Activated naive CD8-positive, alpha-beta T cell (primary cell): Measurements from ENCODE around the gene CCDC18.
"Not testable (repeated sequence)": the region's sequence is repeated elsewhere in the genome, so short reads cannot be mapped to it uniquely, and the experiment has no call there.

Experiments used
- H3K27ac Mint-ChIP-seq: one replicate; pipeline ENCODE4 v1.8.0; 2021; ENCODE audit warnings: mixed read lengths
- H3K27me3 Mint-ChIP-seq: one replicate; pipeline ENCODE4 v1.8.0; 2021; ENCODE audit warnings: mixed read lengths
- H3K36me3 Mint-ChIP-seq: one replicate; pipeline ENCODE4 v1.8.0; 2021; ENCODE audit warnings: mixed read lengths
- H3K4me1 Mint-ChIP-seq: one replicate; pipeline ENCODE4 v1.8.0; 2021; ENCODE audit warnings: low read depth, mixed read lengths
- H3K4me3 Mint-ChIP-seq: one replicate; pipeline ENCODE4 v1.8.0; 2021; ENCODE audit warnings: mild to moderate bottlenecking, mixed read lengths
- H3K9me3 Mint-ChIP-seq: one replicate; pipeline ENCODE4 v1.8.0; 2021; ENCODE audit warnings: low read depth, mixed read lengths

CCDC18 gene

DNA sequence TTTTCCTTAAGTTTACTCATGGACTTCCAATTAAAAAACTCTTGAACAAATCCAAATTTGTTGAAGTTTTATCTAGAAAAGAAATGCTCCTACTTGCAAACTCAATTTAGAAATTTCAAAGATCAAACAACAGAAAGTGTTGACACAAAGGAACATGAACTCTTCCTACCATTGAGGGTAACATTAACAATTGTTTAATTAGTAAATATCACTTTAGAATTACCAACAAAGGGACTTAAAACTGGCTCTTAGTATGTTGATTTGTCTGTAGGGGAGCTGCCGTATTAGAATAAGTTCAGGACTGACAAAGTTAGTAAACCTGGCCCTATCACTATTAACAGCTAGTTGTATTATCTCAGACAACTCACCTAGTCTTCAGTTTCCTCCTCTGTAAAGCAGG lies 57.9 kb downstream of the CCDC18 start:
- Mint-ChIP-seq H3K36me3 (peaks cover 42% of the 10 kb centered on the region), H3K27me3 (no peaks in the 10 kb centered on the region), H3K4me3 (no peak overlapping the region), H3K9me3 (peaks cover 13% of the 10 kb centered on the region), H3K4me1 (no peaks in the 10 kb centered on the region), H3K27ac (no peak overlapping the region)

DNA sequence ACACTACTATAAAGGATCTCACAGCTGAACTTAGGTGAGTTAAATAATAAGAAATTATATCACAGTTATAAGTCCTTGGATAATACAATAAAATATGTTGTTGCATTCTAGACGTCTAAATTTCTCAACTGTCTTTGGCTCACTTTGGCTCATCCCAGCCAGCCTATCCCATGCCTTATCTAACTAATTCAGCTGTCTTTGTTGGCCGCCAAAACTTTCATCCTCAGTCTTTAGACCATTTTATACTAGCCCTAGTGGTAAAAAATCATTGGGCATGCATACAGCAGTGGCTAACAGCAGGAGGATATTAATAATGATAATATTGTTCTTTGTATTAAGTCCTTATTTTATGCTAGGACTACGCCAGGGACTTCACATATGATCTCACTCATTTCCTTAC lies 59.3 kb downstream of the CCDC18 start:
- Mint-ChIP-seq H3K27me3 (no peaks in the 10 kb centered on the region), H3K36me3 (peaks cover 50% of the 10 kb centered on the region), H3K4me1 (no peaks in the 10 kb centered on the region), H3K27ac (no peak overlapping the region), H3K4me3 (no peak overlapping the region), H3K9me3 (peaks cover 18% of the 10 kb centered on the region)

DNA sequence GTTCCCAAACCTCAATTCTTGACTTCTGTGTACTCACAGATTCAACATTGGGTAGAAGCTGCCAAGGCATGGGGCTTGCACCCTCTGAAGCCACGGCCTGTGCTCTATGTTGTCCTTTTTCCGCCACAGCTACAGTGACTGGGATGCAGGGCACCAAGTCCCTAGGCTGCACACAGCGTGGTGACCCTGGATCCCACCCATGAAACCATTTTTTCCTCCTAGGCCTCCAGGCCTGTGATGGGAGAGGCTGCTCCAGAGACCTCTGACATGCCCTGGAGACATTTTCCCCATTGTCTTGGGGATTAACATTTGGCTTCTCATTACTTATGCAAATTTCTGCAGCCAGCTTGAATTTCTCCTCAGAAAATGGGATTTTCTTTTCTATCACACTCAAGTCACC lies 62.7 kb downstream of the CCDC18 start:
- not testable (repeated sequence) for H3K27ac Mint-ChIP-seq, H3K27me3 Mint-ChIP-seq, H3K4me3 Mint-ChIP-seq, H3K4me1 Mint-ChIP-seq
- Mint-ChIP-seq H3K36me3 (peaks cover 37% of the 10 kb centered on the region), H3K9me3 (peaks cover 18% of the 10 kb centered on the region)

DNA sequence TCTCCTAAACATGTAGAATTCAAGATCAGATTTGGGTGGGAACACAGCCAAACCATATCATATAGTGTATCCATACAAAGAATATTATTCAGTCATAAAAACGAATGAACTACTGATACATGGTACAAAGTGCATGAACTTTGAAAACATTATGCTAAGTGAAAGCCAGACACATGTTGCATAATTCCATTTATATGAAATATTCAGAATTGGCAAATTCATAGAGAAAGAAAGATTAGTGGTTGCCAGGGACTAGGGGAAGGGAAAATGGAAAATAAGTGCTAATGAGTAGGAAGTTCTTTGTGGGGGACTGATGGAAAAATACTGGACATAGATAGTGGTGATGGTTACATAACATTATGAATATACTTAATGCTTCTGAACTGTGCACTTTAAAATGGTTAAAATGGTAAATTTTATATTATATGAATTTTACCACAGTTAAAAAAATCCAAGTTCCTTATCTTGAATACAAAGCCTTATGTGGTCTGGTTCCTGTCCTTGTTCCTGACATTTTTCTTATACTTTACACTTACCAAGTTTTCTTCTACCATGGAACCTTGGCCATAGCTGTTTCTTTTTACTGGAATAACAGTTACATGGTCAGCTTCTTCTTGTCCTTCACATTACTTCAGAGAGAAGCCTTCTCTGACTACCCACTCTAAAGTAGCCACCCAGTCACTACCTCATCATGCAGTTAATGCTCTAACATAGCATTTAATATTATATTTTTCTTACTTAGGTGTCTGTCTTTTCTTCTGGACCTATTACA lies 64.0 kb downstream of the CCDC18 start:
- Mint-ChIP-seq H3K36me3 (peaks cover 47% of the 10 kb centered on the region), H3K27ac (no peak overlapping the region), H3K4me3 (no peak overlapping the region), H3K27me3 (no peaks in the 10 kb centered on the region), H3K9me3 (peaks cover 18% of the 10 kb centered on the region), H3K4me1 (no peaks in the 10 kb centered on the region)

DNA sequence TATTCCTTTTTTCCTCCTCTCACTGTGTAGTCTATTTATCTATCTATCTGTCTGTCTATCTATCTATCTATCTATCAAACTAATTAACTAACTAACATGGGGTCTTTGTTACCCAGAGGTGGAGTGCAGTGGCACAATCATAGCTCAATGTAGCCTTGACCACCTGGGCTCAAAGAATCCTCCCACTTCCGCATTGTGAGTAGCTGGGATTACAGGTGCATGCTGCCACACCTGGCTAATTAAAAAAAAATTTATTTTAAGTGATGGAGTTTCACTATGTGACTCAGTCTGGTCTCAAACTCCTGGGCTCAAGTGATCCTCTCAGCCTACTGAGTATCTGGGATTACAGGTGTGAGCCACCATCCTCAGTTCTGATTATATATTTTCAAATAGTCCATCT lies 71.4 kb downstream of the CCDC18 start:
- Mint-ChIP-seq H3K9me3 (peaks cover 18% of the 10 kb centered on the region), H3K4me3 (no peak overlapping the region), H3K27me3 (no peaks in the 10 kb centered on the region), H3K36me3 (peaks cover 33% of the 10 kb centered on the region), H3K4me1 (no peaks in the 10 kb centered on the region), H3K27ac (no peak overlapping the region)

DNA sequence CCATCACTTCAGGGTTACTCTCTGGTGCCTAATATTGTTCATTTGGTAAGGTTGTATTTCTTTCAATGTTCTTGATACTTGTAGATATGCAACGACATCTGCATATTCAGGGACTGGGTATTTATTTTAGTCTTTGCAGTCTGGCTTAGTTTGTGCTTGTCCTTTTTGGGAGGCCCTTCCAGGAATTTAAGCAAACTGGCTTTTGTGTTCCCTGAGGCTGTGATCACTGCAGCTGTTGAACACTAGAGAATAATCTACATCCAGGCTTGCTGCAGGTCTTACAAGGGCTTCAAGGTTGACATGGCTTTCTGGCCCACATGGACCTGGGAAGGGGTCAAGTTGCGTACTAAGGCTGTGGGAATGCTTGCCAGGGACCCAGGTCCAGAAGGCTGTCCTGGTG lies 72.1 kb downstream of the CCDC18 start:
- Mint-ChIP-seq H3K27me3 (no peaks in the 10 kb centered on the region), H3K4me1 (no peaks in the 10 kb centered on the region), H3K9me3 (peaks cover 18% of the 10 kb centered on the region), H3K27ac (no peak overlapping the region), H3K36me3 (peaks cover 33% of the 10 kb centered on the region), H3K4me3 (no peak overlapping the region)

DNA sequence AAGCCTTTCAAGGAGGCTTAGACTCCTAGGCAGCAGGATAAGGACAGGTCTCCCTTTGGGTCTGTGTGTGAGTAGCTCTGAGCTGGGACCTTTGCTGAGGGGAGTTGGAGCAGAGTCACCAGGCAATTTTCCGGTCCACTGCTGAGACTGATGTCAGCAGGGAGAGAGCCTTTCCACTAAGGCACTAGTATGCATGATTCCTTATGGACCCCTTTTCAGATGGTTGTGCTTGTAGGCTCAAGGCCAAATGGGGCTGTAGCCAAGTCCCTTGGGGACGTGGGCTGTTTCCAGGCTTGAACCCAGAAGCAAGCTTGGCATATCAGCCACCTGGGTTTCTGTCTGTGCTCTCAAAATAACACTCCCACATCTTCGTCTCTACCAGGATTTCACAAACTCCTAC lies 73.0 kb downstream of the CCDC18 start:
- no peak overlapping the region for H3K4me3 Mint-ChIP-seq
- H3K27me3 Mint-ChIP-seq, result no peaks in the 10 kb centered on the region
- peaks cover 31% of the 10 kb centered on the region for H3K36me3 Mint-ChIP-seq
- H3K9me3 Mint-ChIP-seq, result peaks cover 18% of the 10 kb centered on the region
- no peak overlapping the region for H3K27ac Mint-ChIP-seq
- H3K4me1 Mint-ChIP-seq, result no peaks in the 10 kb centered on the region

DNA sequence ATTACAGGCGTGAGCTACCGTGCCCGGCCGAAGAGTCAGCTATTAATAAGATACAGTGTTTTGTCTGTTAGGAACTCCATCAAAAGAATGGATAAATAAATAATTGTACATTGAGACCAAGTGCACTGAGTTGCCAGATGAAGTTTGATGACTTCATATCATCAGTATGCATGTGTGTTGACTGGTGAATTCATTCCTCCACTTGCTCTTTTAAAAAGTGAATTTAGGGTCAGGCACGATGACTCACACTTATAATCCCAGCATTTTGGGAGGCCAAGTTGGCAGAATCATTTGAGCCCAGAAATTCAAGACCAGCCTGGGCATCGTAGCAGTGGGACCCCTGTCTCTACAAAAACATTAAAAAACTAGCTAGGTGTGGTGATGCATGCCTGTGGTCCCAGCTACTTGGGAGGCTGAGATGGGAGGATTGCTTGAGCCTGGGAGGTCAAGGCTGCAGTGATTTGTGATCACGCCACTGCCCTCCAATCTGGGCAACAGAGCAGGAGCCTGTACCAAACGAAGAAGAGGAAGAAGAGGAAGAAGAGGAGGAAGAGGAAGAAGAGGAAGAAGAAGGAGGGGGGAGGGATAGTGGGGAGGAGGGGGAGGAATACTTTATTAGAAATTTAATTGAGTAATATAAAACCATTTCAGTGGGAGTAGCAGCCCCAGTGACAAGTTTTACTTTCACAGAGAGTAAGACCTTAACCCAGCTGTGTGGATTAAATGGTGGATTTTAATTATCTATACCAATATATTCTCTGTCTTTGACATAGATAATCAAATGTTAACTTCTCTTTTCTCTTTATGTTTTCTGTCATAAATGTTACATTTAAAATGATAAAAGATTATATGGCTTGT lies 74.9 kb downstream of the CCDC18 start:
- Mint-ChIP-seq H3K4me1 (no peaks in the 10 kb centered on the region), H3K36me3 (peaks cover 24% of the 10 kb centered on the region)

DNA sequence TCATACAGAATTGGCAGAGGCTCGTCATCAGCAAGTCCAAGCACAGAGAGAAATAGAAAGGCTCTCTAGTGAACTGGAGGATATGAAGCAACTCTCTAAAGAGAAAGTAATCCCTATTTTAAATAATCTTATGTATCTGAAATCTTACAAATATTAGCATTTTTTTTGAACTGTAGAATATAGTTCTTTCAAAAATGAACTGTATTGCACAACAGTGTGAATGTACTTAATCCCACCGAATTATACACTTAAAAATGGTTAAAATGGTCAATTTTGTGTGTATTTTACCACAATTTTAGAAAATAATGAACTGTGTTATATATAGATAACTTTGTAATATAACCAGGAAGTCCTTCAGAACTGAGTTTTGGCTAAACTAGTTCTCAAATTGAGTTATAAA lies 75.9 kb downstream of the CCDC18 start:
- peaks cover 24% of the 10 kb centered on the region for H3K36me3 Mint-ChIP-seq
- H3K27me3 Mint-ChIP-seq, result no peaks in the 10 kb centered on the region
- H3K4me1 Mint-ChIP-seq, result no peaks in the 10 kb centered on the region

More for the DNA sequence above, 74.9 kb downstream of the CCDC18 start:
- Mint-ChIP-seq H3K27ac (no peak overlapping the region), H3K9me3 (peaks cover 16% of the 10 kb centered on the region), H3K27me3 (no peaks in the 10 kb centered on the region), H3K4me3 (no peak overlapping the region)

DNA sequence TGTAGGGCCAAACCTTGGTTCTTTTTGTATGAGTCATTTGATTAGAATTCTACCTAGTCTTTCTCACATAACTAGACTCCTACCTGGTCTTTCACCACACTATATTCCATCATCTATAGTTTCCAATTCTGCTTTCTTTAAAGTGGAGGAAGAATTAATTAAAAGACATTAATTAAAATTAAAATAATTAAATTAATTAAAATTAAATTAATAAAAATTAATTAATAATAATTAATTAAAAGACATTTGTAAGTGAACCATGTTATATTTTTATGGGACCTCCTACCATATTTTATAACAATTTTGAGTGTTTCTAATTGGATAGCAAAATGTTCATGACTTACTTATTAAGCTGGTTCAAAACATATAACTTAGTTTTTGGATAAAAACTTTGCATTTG lies 77.4 kb downstream of the CCDC18 start:
- no peaks in the 10 kb centered on the region for H3K9me3 Mint-ChIP-seq
- no peaks in the 10 kb centered on the region for H3K4me1 Mint-ChIP-seq
- no peak overlapping the region for H3K27ac Mint-ChIP-seq
- no peak overlapping the region for H3K4me3 Mint-ChIP-seq
- H3K36me3 Mint-ChIP-seq, result peaks cover 23% of the 10 kb centered on the region
- H3K27me3 Mint-ChIP-seq, result no peaks in the 10 kb centered on the region

More for the DNA sequence above, 75.9 kb downstream of the CCDC18 start:
- no peak overlapping the region for H3K27ac Mint-ChIP-seq
- H3K4me3 Mint-ChIP-seq, result no peak overlapping the region
- peaks cover 11% of the 10 kb centered on the region for H3K9me3 Mint-ChIP-seq

DNA sequence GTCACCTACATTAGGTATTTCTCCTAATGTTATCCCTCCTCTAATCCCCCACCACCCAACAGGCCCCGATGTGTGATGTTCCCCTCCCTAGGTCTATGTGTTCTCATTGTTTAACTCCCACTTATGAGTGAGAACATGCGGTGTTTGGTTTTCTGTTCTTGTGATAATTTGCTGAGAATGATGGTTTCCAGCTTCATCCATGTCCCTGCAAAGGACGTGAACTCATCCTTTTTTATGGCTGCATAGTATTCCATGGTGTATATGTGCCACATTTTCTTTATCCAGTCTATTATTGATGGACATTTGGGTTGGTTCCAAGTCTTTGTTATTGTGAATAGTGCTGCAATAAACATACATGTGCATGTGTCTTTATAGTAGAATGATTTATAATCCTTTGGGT lies 80.2 kb downstream of the CCDC18 start:
- H3K4me1 Mint-ChIP-seq, H3K27me3 Mint-ChIP-seq, H3K9me3 Mint-ChIP-seq, H3K27ac Mint-ChIP-seq, H3K4me3 Mint-ChIP-seq: not testable (repeated sequence)
- peaks cover 33% of the 10 kb centered on the region for H3K36me3 Mint-ChIP-seq

DNA sequence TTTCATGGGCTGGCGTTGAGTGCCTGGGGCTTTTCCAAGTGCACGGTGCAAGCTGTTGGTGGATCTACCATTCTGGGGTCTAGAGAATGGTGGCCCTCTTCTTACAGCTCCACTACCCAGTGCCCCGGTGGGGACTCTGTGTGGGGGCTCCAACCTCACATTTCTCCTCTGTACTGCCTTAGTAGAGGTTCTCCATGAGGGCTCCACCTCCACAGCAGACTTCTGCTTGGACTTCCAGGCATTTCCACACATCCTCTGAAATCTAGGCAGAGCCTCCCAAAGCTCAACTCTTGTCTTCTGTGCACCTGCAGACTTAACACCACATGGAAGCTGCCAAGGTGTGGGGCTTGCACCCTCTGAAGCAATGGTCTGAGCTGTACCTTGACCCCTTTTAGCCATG lies 82.1 kb downstream of the CCDC18 start:
- Mint-ChIP-seq H3K27me3 (no peaks in the 10 kb centered on the region), H3K4me3 (no peak overlapping the region), H3K36me3 (peaks cover 42% of the 10 kb centered on the region), H3K4me1 (no peaks in the 10 kb centered on the region), H3K9me3 (no peaks in the 10 kb centered on the region), H3K27ac (no peak overlapping the region)

DNA sequence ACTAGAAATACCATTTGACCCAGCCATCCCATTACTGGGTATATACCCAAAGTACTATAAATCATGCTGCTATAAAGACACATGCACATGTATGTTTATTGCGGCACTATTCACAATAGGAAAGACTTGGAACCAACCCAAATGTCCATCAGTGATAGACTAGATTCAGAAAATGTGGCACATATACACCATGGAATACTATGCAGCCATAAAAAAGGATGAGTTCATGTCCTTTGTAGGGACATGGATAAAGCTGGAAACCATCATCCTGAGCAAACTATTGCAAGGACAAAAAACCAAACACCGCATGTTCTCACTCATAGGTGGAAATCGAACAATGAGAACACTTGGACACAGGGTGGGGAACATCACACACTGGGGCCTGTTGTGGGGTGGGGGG lies 88.4 kb downstream of the CCDC18 start:
- not testable (repeated sequence) for H3K27me3 Mint-ChIP-seq, H3K9me3 Mint-ChIP-seq, H3K4me1 Mint-ChIP-seq, H3K4me3 Mint-ChIP-seq, H3K27ac Mint-ChIP-seq
- peaks cover 32% of the 10 kb centered on the region for H3K36me3 Mint-ChIP-seq

DNA sequence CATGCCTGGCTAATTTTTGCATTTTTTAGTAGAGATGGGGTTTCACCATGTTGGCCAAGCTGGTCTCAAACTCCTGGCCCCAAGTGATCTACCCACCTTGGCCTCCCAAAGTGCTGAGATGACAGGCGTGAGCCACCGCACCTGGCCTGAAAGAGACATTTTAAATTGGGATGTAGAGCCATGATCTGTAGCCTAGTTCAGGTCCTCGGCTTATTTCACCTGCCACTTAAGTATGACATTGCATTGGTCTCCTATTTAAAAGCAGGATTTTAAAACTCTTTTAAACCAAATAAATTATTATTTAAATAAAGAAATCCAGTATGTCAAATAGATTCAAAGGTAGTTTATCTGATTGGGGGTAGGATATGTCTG lies 94.7 kb downstream of the CCDC18 start:
- H3K36me3 Mint-ChIP-seq, result peaks cover 14% of the 10 kb centered on the region
- H3K27ac Mint-ChIP-seq, H3K9me3 Mint-ChIP-seq, H3K4me1 Mint-ChIP-seq, H3K4me3 Mint-ChIP-seq, H3K27me3 Mint-ChIP-seq: not testable (repeated sequence)

DNA sequence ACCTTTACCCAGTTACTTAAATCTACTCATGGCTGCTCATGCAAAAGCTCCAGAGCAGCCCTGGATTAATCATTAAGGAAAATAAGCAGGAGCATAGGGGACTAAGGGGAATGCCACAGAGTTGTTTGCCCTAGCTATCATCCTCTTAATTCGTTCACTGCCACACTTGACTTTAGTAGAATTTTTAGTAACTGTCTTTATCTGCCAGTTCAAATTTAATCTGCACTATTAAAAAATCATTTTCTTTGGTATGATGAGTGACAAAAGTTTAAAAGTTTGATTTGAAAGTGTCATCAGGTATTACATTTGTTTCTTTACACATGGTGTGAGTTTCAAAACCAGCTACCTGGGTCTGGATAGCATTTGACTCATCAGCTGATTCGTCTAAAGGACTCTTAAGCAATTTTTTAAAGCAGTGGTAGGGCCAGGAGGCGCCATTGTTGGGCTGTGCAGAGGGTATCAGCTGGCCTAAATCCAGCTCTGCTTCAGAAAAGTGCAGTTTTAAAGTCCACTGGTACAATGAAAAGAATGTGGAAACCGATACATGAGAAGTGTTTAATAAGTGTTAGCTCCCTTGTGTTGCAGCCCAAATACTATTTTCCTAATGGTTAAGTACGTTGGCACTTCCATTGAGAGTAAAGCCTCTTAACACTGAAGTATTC lies 95.2 kb downstream of the CCDC18 start:
- no peaks in the 10 kb centered on the region for H3K27me3 Mint-ChIP-seq
- no peaks in the 10 kb centered on the region for H3K4me1 Mint-ChIP-seq
- peaks cover 17% of the 10 kb centered on the region for H3K36me3 Mint-ChIP-seq
- H3K27ac Mint-ChIP-seq, result no peak overlapping the region
- peaks cover 6% of the 10 kb centered on the region for H3K9me3 Mint-ChIP-seq
- no peak overlapping the region for H3K4me3 Mint-ChIP-seq
